ENCODE measurements around the gene NINL.

- TF ChIP-seq SP1 (IDR thresholded peaks at IDR 0.05) (peak; percentile 58), GABPA (IDR thresholded peaks at IDR 0.05 in 1 of 2, conservative IDR thresholded peaks at IDR 0.05 in 1 of 2) (peak in 1 of 2 donors; percentile 29), JUND (IDR thresholded peaks at IDR 0.05) (no peak), TAF1 (conservative IDR thresholded peaks at IDR 0.05) (peak; percentile 56), RXRA (IDR thresholded peaks at IDR 0.05) (peak; percentile 33), NR2F2 (IDR thresholded peaks at IDR 0.05) (no peak)
- TF ChIP-seq, protein P1, sequence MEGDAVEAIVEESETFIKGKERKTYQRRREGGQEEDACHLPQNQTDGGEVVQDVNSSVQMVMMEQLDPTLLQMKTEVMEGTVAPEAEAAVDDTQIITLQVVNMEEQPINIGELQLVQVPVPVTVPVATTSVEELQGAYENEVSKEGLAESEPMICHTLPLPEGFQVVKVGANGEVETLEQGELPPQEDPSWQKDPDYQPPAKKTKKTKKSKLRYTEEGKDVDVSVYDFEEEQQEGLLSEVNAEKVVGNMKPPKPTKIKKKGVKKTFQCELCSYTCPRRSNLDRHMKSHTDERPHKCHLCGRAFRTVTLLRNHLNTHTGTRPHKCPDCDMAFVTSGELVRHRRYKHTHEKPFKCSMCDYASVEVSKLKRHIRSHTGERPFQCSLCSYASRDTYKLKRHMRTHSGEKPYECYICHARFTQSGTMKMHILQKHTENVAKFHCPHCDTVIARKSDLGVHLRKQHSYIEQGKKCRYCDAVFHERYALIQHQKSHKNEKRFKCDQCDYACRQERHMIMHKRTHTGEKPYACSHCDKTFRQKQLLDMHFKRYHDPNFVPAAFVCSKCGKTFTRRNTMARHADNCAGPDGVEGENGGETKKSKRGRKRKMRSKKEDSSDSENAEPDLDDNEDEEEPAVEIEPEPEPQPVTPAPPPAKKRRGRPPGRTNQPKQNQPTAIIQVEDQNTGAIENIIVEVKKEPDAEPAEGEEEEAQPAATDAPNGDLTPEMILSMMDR (IDR thresholded peaks at IDR 0.05; ENCODE audit: low read depth, low read length, missing input control) = no peak
- TF ChIP-seq, protein P2, sequence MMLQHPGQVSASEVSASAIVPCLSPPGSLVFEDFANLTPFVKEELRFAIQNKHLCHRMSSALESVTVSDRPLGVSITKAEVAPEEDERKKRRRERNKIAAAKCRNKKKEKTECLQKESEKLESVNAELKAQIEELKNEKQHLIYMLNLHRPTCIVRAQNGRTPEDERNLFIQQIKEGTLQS (IDR thresholded peaks at IDR 0.05) = peak; percentile 35
- TF ChIP-seq, protein P3, sequence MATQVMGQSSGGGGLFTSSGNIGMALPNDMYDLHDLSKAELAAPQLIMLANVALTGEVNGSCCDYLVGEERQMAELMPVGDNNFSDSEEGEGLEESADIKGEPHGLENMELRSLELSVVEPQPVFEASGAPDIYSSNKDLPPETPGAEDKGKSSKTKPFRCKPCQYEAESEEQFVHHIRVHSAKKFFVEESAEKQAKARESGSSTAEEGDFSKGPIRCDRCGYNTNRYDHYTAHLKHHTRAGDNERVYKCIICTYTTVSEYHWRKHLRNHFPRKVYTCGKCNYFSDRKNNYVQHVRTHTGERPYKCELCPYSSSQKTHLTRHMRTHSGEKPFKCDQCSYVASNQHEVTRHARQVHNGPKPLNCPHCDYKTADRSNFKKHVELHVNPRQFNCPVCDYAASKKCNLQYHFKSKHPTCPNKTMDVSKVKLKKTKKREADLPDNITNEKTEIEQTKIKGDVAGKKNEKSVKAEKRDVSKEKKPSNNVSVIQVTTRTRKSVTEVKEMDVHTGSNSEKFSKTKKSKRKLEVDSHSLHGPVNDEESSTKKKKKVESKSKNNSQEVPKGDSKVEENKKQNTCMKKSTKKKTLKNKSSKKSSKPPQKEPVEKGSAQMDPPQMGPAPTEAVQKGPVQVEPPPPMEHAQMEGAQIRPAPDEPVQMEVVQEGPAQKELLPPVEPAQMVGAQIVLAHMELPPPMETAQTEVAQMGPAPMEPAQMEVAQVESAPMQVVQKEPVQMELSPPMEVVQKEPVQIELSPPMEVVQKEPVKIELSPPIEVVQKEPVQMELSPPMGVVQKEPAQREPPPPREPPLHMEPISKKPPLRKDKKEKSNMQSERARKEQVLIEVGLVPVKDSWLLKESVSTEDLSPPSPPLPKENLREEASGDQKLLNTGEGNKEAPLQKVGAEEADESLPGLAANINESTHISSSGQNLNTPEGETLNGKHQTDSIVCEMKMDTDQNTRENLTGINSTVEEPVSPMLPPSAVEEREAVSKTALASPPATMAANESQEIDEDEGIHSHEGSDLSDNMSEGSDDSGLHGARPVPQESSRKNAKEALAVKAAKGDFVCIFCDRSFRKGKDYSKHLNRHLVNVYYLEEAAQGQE (IDR thresholded peaks at IDR 0.05) = no peak
- TF ChIP-seq, protein P4, sequence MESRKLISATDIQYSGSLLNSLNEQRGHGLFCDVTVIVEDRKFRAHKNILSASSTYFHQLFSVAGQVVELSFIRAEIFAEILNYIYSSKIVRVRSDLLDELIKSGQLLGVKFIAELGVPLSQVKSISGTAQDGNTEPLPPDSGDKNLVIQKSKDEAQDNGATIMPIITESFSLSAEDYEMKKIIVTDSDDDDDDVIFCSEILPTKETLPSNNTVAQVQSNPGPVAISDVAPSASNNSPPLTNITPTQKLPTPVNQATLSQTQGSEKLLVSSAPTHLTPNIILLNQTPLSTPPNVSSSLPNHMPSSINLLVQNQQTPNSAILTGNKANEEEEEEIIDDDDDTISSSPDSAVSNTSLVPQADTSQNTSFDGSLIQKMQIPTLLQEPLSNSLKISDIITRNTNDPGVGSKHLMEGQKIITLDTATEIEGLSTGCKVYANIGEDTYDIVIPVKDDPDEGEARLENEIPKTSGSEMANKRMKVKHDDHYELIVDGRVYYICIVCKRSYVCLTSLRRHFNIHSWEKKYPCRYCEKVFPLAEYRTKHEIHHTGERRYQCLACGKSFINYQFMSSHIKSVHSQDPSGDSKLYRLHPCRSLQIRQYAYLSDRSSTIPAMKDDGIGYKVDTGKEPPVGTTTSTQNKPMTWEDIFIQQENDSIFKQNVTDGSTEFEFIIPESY (IDR thresholded peaks at IDR 0.05) = peak; percentile 82
These were observed 177.8 kb downstream of the NINL start, which contains the start of gene GINS1 for GRCh38 chr20:25407311-25408169.

Measured in liver (tissue), 3 donors.